SK-N-SH treated with all-trans-retinoic acid at 6 μM for 48 hours (cell line): ENCODE results near the gene MZT1.

Source experiments
- ATAC-seq: fragments of 200-7000 bp; cut with Tn5 transposase; 3 replicates; pipeline ENCODE4 v1.9.1; 2020; ENCODE audit warnings: mild to moderate bottlenecking, moderate library complexity
- ARNTL ChIP-seq: fragments of 450-650 bp; formaldehyde crosslinking; IDR thresholded peaks from 2 replicates; pipeline ENCODE4 v1.5.0; 2020; ENCODE audit warnings: low read depth, mild to moderate bottlenecking, moderate library complexity, borderline replicate concordance
- BACH2 ChIP-seq: fragments of 250-450 bp; sonication (Bioruptor Pico); IDR thresholded peaks from 2 replicates; pipeline ENCODE4 v1.9.0; 2021; ENCODE audit warnings: mild to moderate bottlenecking, borderline replicate concordance
- CREB5 ChIP-seq: fragments of 250-450 bp; sonication (Bioruptor Pico); IDR thresholded peaks from 2 replicates; pipeline ENCODE4 v1.5.1; 2020; ENCODE audit warnings: low read depth, mild to moderate bottlenecking, moderate library complexity
- CSDC2 ChIP-seq: fragments of 250-450 bp; sonication (Bioruptor Pico); IDR thresholded peaks from 2 replicates; pipeline ENCODE4 v1.5.0; 2020; ENCODE audit warnings: mild to moderate bottlenecking, moderate library complexity
- CSRNP3 ChIP-seq: fragments of 250-450 bp; sonication (Bioruptor Pico); IDR thresholded peaks from 2 replicates; pipeline ENCODE4 v1.5.1; 2021; ENCODE audit warnings: mild to moderate bottlenecking, moderate library complexity
- ESRRG ChIP-seq: fragments of 250-450 bp; sonication (Bioruptor Pico); IDR thresholded peaks from 2 replicates; pipeline ENCODE4 v1.6.1; 2021; ENCODE audit warnings: mild to moderate bottlenecking
- GLIS3 ChIP-seq: fragments of 250-450 bp; sonication (Bioruptor Pico); IDR thresholded peaks from 2 replicates; pipeline ENCODE4 v1.5.0; 2020; ENCODE audit warnings: mild to moderate bottlenecking, moderate library complexity
- ISL1 ChIP-seq: fragments of 250-450 bp; sonication (Bioruptor Pico); IDR thresholded peaks from 2 replicates; pipeline ENCODE4 v2.1.2; 2022; ENCODE audit warnings: mild to moderate bottlenecking, moderate library complexity
- OSR1 ChIP-seq: fragments of 250-450 bp; sonication (Bioruptor Pico); IDR thresholded peaks from 2 replicates; pipeline ENCODE4 v1.8.0; 2022; ENCODE audit warnings: moderate library complexity, mild to moderate bottlenecking, inconsistent platforms
- POU6F1 ChIP-seq: fragments of 250-450 bp; sonication (Bioruptor Pico); IDR thresholded peaks from 2 replicates; pipeline ENCODE4 v1.8.0; 2021; ENCODE audit warnings: low read depth, mild to moderate bottlenecking, moderate library complexity, borderline replicate concordance
- PPARA ChIP-seq: fragments of 250-450 bp; sonication (Bioruptor Pico); IDR thresholded peaks from 2 replicates; pipeline ENCODE4 v1.5.0; 2020; ENCODE audit warnings: mild to moderate bottlenecking, borderline replicate concordance
- RARB ChIP-seq: fragments of 250-450 bp; sonication (Bioruptor Pico); IDR thresholded peaks from 2 replicates; pipeline ENCODE4 v1.8.0; 2021; ENCODE audit warnings: mild to moderate bottlenecking, moderate library complexity
- SNAI2 ChIP-seq: fragments of 250-450 bp; sonication (Bioruptor Pico); IDR thresholded peaks from 2 replicates; pipeline ENCODE4 v1.5.0; 2020; ENCODE audit warnings: mild to moderate bottlenecking, moderate library complexity
- TCF4 ChIP-seq: fragments of 250-450 bp; sonication (Bioruptor Pico); IDR thresholded peaks from 2 replicates; pipeline ENCODE4 v1.8.0; 2021; ENCODE audit warnings: mild to moderate bottlenecking, moderate library complexity, borderline replicate concordance
- TOX ChIP-seq: fragments of 250-450 bp; sonication (Bioruptor Pico); IDR thresholded peaks from 2 replicates; pipeline ENCODE4 v1.8.0; 2021; ENCODE audit warnings: mild to moderate bottlenecking, moderate library complexity, borderline replicate concordance
- TSHZ2 ChIP-seq: fragments of 250-450 bp; sonication (Bioruptor Pico); IDR thresholded peaks from 2 replicates; pipeline ENCODE4 v1.5.0; 2020; ENCODE audit warnings: mild to moderate bottlenecking, moderate library complexity
- ZC3H10 ChIP-seq: fragments of 250-450 bp; sonication (Bioruptor Pico); IDR thresholded peaks from 2 replicates; pipeline ENCODE4 v1.5.1; 2021; ENCODE audit warnings: mild to moderate bottlenecking, moderate library complexity
- ZFP3 ChIP-seq: fragments of 250-450 bp; sonication (Bioruptor Pico); IDR thresholded peaks from 2 replicates; pipeline ENCODE4 v1.5.0; 2020; ENCODE audit warnings: mild to moderate bottlenecking, moderate library complexity
- ZFP30 ChIP-seq: fragments of 450-650 bp; formaldehyde crosslinking; IDR thresholded peaks from 2 replicates; pipeline ENCODE4 v1.5.0; 2022; ENCODE audit warnings: mild to moderate bottlenecking, moderate library complexity
- ZNF565 ChIP-seq: fragments of 450-650 bp; formaldehyde crosslinking; conservative IDR thresholded peaks from 2 replicates; pipeline ENCODE4 v1.5.0; 2020; ENCODE audit warnings: low read depth, mild to moderate bottlenecking, moderate library complexity
- ZNF70 ChIP-seq: fragments of 450-650 bp; formaldehyde crosslinking; IDR thresholded peaks from 2 replicates; pipeline ENCODE4 v1.5.0; 2020; ENCODE audit warnings: mild to moderate bottlenecking, moderate library complexity
- ZNF8 ChIP-seq: fragments of 450-650 bp; formaldehyde crosslinking; IDR thresholded peaks from 2 replicates; pipeline ENCODE4 v1.5.0; 2020; ENCODE audit warnings: mild to moderate bottlenecking, moderate library complexity

The MZT1 gene

GRCh38 chr13:72694314-72694713 lies 33.1 kb downstream of the MZT1 start:
- TF ChIP-seq CREB5 (no peak), TOX (no peak), ISL1 (CRISPR knock-in tag) (peak; percentile 59)
- TF ChIP-seq, all 23 proteins: peak for 1
- ATAC-seq: no peak

- TF ChIP-seq GLIS3: no peak
- TF ChIP-seq CSDC2 (CRISPR knock-in tag): no peak
- no peak for TF ChIP-seq CSRNP3
- TF ChIP-seq ZNF565 (CRISPR knock-in tag): no peak
- no peak for TF ChIP-seq ZFP30 (CRISPR knock-in tag)
- ATAC-seq: no peak
These were observed 33.6 kb downstream of the MZT1 start for GRCh38 chr13:72693832-72694231.

GRCh38 chr13:72692884-72693514 lies 34.4 kb downstream of the MZT1 start:
- ATAC-seq: no peak
- no peak for TF ChIP-seq OSR1 (CRISPR knock-in tag)
- no peak for TF ChIP-seq TCF4 (CRISPR knock-in tag)
- TF ChIP-seq ESRRG: no peak
- no peak for TF ChIP-seq CSDC2 (CRISPR knock-in tag)
- no peak for TF ChIP-seq TSHZ2 (CRISPR knock-in tag)
- TF ChIP-seq ISL1 (CRISPR knock-in tag): no peak
- no peak for TF ChIP-seq ARNTL
- no peak for TF ChIP-seq ZNF8
- no peak for TF ChIP-seq ZNF565 (CRISPR knock-in tag)
- no peak for TF ChIP-seq ZC3H10 (CRISPR knock-in tag)
- no peak for TF ChIP-seq POU6F1 (CRISPR knock-in tag)
- no peak for TF ChIP-seq ZFP30 (CRISPR knock-in tag)
- no peak for TF ChIP-seq SNAI2 (CRISPR knock-in tag)
- TF ChIP-seq BACH2 (CRISPR knock-in tag): no peak
- no peak for TF ChIP-seq ZNF70
- no peak for TF ChIP-seq ZFP3 (CRISPR knock-in tag)
- no peak for TF ChIP-seq PPARA (CRISPR knock-in tag)
- no peak for TF ChIP-seq RARB (CRISPR knock-in tag)

- TF ChIP-seq POU6F1 (CRISPR knock-in tag) (no peak), TOX (no peak), TCF4 (CRISPR knock-in tag) (no peak), ZFP30 (CRISPR knock-in tag) (no peak), ESRRG (no peak), CSRNP3 (no peak), ISL1 (CRISPR knock-in tag) (peak; percentile 82), PPARA (CRISPR knock-in tag) (no peak)
- 0 out of 3 replicates have a peak, but pooled peaks have one; percentile 22 for ATAC-seq
These were observed 38.2 kb downstream of the MZT1 start for GRCh38 chr13:72689181-72689696.
